DND-41 (cell line): ENCODE results near the gene SCAF8.

ENCODE experiments used
- EZH2 ChIP-seq: IDR thresholded peaks from 3 replicates; pipeline ENCODE4 v1.6.1; 2012; ENCODE audit warnings: borderline replicate concordance, low read depth, mild to moderate bottlenecking, moderate library complexity, low read length, inconsistent platforms; ENCODE audit not compliant: severe bottlenecking
- TF ChIP-seq, protein P1 (sequence below): IDR thresholded peaks from 2 replicates; pipeline ENCODE4 v1.5.1; 2012; ENCODE audit warnings: borderline replicate concordance, low read length, moderate library complexity, mild to moderate bottlenecking; ENCODE audit not compliant: poor library complexity, severe bottlenecking; ENCODE audit errors: extremely low read depth

DNA sequence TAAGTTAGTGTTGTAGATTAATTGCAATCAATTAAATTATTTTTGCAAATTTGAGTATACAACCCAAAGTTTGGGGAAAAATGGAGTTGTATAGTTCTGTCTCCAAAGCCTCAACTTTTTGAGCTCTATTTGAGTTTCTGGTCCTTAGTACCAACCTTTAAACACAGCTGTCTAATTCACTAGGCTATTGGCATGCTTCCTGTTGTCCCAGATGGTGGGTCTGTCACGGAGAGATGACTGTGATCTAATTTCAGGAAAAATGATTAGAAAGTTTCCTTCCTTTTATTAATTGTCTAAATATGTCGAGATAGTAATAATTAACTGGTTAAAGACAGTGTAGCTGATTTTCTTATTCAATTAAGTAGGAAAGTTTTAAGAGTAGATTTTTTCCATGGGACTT is 109.6 kb downstream of the SCAF8 start:
- TF ChIP-seq, protein P1, sequence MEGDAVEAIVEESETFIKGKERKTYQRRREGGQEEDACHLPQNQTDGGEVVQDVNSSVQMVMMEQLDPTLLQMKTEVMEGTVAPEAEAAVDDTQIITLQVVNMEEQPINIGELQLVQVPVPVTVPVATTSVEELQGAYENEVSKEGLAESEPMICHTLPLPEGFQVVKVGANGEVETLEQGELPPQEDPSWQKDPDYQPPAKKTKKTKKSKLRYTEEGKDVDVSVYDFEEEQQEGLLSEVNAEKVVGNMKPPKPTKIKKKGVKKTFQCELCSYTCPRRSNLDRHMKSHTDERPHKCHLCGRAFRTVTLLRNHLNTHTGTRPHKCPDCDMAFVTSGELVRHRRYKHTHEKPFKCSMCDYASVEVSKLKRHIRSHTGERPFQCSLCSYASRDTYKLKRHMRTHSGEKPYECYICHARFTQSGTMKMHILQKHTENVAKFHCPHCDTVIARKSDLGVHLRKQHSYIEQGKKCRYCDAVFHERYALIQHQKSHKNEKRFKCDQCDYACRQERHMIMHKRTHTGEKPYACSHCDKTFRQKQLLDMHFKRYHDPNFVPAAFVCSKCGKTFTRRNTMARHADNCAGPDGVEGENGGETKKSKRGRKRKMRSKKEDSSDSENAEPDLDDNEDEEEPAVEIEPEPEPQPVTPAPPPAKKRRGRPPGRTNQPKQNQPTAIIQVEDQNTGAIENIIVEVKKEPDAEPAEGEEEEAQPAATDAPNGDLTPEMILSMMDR, result no peak
- no peak for TF ChIP-seq EZH2
